Cerebellar nuclear complex (tissue), 1 donor: ENCODE data around the gene SLC7A11.
"Not testable (repeated sequence)": the region's sequence is repeated elsewhere in the genome, so short reads cannot be mapped to it uniquely, and the experiment has no call there.

Experiments
- DNase-seq, 2 experiments: peaks; one replicate each; lab custom pipeline; 2025; lab: John Stamatoyannopoulos, UW

SLC7A11 gene

GRCh38 chr4:138242834-138243156, 646 bp upstream of the SLC7A11 start:
- no peak for DNase-seq

GRCh38 chr4:138241281-138242075, 671 bp downstream of the SLC7A11 start:
- DNase-seq, result no peak

GRCh38 chr4:138239491-138239890, 2.7 kb downstream of the SLC7A11 start:
- no peak for DNase-seq

DNA sequence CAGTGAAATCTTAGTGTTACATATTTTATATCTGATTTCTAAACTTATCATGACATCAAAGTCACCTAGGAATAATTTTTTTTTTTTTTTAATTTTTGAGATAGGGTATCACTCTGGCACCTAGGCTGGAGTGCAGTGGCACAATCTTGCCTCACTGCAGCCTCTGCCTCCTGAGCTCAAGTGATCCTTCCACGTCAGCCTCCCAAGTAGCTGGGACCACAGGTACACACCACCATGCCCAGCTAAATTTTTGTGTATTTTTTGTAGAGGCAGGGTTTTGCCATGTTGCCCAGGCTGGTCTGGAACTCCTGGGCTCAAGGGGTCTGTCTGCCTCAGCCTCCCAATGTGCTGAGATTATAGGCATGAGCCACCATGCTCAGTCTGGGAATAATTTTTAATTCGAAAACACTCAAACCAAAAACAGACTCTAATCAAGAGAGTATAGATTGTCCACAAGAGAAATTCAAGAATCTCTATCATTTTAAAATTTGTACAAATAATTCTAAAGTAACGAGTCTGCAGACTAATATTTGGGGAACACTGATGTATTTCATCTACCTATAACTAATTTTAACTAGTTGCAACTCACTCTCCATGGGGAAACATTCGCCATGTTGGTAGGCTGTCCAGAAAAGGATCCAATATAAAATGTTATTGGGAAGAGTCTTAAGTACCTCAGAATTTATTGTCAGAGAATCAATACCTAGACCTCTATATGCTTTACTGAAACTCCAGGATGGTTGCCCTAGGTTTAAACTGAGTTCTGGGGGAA, 3.4 kb downstream of the SLC7A11 start:
- no peak for DNase-seq

- not testable (repeated sequence) for DNase-seq
These were observed 5.0 kb downstream of the SLC7A11 start for GRCh38 chr4:138237132-138237531.

- no peak for DNase-seq
These were observed 6.1 kb downstream of the SLC7A11 start for GRCh38 chr4:138236037-138236436.

DNA sequence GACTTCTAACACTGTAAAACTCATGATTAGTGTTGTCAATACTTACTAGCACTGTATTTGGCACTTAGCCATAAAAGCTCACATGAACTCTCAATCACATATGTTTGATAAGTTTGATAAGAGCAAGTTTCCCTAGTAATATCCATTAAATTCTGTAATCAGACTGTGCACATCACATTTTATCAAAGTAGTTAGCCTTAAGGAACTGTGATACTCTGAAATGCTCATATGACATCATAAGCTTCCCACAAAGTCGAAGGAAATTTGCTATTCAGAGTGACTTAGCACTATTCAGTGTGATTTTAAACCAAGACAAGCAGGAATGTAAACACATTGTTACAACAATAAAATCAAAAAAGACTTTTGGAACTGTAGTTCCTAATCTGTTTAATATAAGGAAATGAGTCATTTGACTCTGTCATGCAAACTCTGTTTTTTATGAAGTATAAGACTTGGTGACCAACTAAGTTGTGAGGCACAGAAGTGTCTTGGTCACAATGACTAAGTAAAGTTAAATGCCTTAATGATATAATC, 6.7 kb downstream of the SLC7A11 start:
- DNase-seq, result no peak

- no peak for DNase-seq
These were observed 7.9 kb downstream of the SLC7A11 start for GRCh38 chr4:138234248-138234647.

DNA sequence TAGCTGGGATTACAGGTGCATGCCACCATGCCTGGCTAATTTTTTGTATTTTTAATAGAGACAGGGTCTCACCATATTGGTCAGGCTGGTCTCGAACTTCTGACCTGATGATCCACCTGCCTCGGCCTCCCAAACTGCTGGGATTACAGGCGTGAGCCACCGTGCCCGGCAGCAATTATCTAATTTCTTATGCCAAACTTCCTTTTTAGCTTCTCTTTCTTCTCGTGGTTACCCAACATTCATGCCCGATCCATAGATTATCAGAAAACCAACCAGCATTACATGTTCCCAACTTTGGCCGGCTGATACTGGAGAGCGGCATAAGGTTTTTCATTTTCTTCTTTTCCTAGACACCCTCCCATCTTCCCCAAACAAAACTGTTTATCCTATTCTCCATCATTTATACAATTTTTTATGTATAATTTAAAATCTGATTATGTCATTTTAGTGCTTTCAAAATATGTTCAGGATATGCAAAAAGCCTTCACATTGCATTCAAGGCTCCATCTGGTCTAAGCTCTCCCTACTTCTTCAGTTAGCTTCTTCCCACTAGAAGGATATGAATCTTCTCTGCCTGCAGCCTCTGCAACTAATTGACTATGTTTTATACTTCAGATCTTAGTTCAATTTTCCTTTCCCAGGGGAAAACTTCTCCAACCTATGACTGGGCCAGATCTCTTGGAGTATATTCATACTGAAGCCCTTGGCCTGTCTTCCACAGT, 8.7 kb downstream of the SLC7A11 start:
- DNase-seq, result no peak

GRCh38 chr4:138232364-138232763, 9.8 kb downstream of the SLC7A11 start:
- DNase-seq, result no peak

DNA sequence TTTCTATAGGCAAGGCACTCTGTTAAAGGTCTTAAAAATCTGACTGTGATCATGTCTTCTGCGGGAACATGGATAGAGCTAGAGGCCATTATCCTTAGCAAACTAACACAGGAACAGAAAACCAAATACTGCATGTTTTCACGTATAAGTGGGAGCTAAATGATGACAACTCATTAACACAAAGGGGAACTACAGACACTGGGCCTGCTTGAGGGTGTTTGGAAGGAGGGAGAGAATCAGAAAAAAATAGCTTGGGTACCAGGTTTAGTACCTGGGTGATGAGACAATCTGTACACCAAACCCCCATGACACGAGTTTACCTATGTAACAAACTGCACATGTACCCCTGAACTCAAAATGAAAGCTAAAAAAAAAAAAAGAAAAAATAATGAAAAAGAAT, 12.1 kb downstream of the SLC7A11 start:
- no peak for DNase-seq

DNA sequence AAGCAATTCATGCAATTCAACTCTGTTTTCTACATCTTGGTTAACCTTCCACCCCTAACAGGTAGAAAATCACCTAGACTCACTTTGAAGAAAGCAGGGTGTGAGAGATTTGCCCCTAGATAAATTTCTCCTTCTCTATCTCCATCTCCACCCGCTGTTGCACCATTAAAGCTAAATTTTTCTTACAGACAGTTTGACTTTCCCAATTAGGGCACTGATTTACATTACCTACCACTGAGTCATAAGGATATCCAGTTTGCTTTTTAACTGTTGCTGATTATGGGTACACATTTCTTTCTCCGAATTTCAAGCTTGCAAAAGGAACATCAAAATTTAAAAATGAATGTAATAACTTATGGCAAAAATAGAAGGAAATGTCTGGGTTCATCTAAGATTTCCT, 13.0 kb downstream of the SLC7A11 start:
- no peak for DNase-seq

GRCh38 chr4:138226351-138226750, 15.8 kb downstream of the SLC7A11 start:
- DNase-seq, result no peak

GRCh38 chr4:138225477-138225876, 16.7 kb downstream of the SLC7A11 start:
- no peak for DNase-seq

- DNase-seq, result no peak
These were observed 17.5 kb downstream of the SLC7A11 start for GRCh38 chr4:138224614-138225013.

DNA sequence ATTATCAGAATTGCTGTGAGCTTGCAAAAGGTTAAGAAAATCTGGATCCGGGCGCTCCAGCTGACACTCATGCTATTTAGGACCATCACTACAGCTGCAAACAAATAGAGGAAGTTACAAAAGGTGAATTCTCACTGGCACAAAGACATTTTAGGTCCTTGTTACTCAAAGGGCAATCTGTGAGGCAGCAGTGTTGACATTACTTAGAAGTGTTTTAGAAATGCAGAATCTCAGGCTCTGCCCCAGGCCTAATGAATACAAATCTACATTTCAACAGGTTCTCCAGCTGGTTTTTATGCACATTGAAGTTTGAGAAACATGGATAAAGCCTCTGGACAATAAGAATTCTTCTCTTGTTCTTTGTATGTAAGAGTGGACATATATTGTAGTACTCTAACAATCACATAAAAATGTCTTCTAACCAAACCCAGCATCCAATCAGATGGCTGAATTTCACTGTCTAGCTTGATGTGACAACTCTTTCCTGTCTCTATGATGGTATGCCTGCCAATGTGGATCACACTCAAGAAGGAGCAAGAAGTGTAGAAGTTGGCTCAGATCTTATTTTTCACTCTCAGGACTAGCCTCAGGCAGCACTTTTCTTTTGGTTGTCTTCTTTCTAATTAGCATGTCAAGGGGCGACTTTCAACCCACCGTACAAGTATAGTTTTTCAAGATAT, 18.8 kb downstream of the SLC7A11 start:
- DNase-seq, result no peak

DNA sequence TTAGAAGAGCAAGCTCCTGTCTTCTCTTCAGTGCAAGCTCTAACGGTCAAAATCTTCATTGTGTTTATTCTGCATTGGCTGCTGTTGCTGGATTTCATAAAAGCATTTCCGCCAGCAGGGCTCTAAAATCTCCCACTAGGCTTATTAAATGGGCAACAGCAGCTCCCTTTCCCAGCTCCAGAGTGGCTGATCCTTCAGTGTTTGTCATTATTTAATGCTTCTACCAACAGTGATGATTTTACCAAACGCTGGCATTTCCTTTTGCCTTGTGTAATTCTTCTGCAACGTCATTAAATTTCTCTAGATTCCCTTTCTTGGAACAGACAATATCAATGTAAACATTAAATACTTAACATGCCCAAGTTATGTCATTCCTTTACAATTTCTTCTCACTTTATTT, 20.1 kb downstream of the SLC7A11 start:
- DNase-seq, result no peak

- no peak for DNase-seq
These were observed 23.2 kb downstream of the SLC7A11 start for GRCh38 chr4:138218976-138219375.

GRCh38 chr4:138217567-138217966, 24.6 kb downstream of the SLC7A11 start:
- DNase-seq, result no peak

GRCh38 chr4:138216272-138216867, 25.8 kb downstream of the SLC7A11 start:
- no peak for DNase-seq

DNA sequence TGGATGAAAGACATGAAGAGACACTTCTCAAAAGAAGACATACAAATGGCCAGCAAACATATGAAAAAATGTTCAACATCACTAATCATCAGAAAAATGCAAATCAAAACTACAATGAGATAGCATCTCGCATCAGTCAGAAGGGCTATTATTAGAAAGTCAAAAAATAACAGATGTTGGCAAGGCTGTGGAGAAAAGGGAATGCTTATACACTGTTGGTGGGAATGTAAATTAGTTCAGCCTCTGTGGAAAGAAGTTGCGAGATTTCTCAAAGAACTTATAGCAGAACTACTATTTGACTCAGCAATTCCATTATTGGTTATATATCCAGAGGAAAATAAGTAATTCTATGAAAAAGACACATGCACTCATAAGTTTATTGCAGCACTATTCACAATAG, 31.6 kb downstream of the SLC7A11 start:
- not testable (repeated sequence) for DNase-seq

- DNase-seq, result no peak
These were observed 33.1 kb downstream of the SLC7A11 start for GRCh38 chr4:138209094-138209493.
